ENCODE results near the gene PRR13. TPM values are rescaled to one million over a fixed set of nuclear protein-coding genes. Genes with fewer than 3 reads are reported as not detected.

PRR13 gene
- total and polyA plus RNA-seq, 8 donors = 44.3 to 437 (median 164) TPM

- Histone ChIP-seq H3K9me3 (no peaks in the 10 kb centered on the region), H3K4me3 (no peak overlapping the region), H3K27me3 (no peaks in the 10 kb centered on the region), H3K27ac (peak overlapping the region in 1 of 5 donors; percentile 99), H3K36me3 (peaks cover 29 to 53% (median 49%) of the 10 kb centered on the region in 4 donors), H3K4me1 (peaks cover 20 to 42% (median 28%) of the 10 kb centered on the region in 4 donors)
- intact Hi-C loops (cut with DNase I; ENCODE audit: low total_unique reads) = no loop called here
- 83 to 90% (median 85%) methylated on average over 7 of the region's 7 CpGs for WGBS, 5 donors
- no peak for TF ChIP-seq POLR2AphosphoS5 (IDR thresholded peaks at IDR 0.05)
- TF ChIP-seq POLR2A (IDR thresholded peaks at IDR 0.05) = no peak
- TF ChIP-seq CTCF (IDR thresholded peaks at IDR 0.05) = no peak
- TF ChIP-seq EP300 (IDR thresholded peaks at IDR 0.05) = no peak
- DNase-seq = no peak
These were observed 9.4 kb downstream of the PRR13 start for GRCh38 chr12:53450936-53451335.

- 0 to 1% (median 0%) methylated on average over 18 to 30 of the region's 32 CpGs for WGBS, 5 donors
- intact Hi-C loops (cut with DNase I; ENCODE audit: low total_unique reads) = no loop called here
- Histone ChIP-seq H3K4me1 (peaks cover 20 to 48% (median 33%) of the 10 kb centered on the region in 4 donors), H3K9me3 (no peaks in the 10 kb centered on the region), H3K4me3 (peak within 1 kb of the TSS; percentile 74 to 89 (median 82)), H3K36me3 (peaks cover 30 to 53% (median 49%) of the 10 kb centered on the region in 4 donors), H3K27me3 (no peaks in the 10 kb centered on the region), H3K27ac (peak within 1 kb of the TSS; percentile 96 to 99 (median 98))
- peak; percentile 92 to 98 (median 92) for TF ChIP-seq POLR2AphosphoS5 (IDR thresholded peaks at IDR 0.05)
- peak in 1 of 4 donors; percentile 53 for TF ChIP-seq POLR2A (IDR thresholded peaks at IDR 0.05)
- TF ChIP-seq EP300 (IDR thresholded peaks at IDR 0.05) = no peak
- peak in 5 of 7 experiments; percentile 68 to 99 (median 87) for TF ChIP-seq CTCF (IDR thresholded peaks at IDR 0.05)
- peak; percentile 97 to 100 for DNase-seq
These were observed 10.2 kb downstream of the PRR13 start, which contains the start of gene PCBP2 for GRCh38 chr12:53451661-53452158. PCBP2 (plus strand) TSS chr12:53452102; CDS start chr12:53454801, 2,699 bp downstream.

- peak in 4 of 7 experiments; percentile 16 to 40 (median 22) for TF ChIP-seq CTCF (IDR thresholded peaks at IDR 0.05)
- peak in 2 of 3 donors; percentile 53 to 70 for TF ChIP-seq POLR2AphosphoS5 (IDR thresholded peaks at IDR 0.05)
- no peak for TF ChIP-seq EP300 (IDR thresholded peaks at IDR 0.05)
- WGBS, 5 donors = 0 to 2% (median 1%) methylated on average over 33 to 62 of the region's 82 CpGs
- H3K9me3 ChIP-seq = no peaks in the 10 kb centered on the region
- H3K27ac ChIP-seq = peak overlapping the region; percentile 96 to 99 (median 98)
- peaks cover 33 to 53% (median 49%) of the 10 kb centered on the region in 4 donors for H3K36me3 ChIP-seq
- intact Hi-C loops (cut with DNase I; ENCODE audit: low total_unique reads) = no loop called here
- peaks cover 20 to 55% (median 37%) of the 10 kb centered on the region in 4 donors for H3K4me1 ChIP-seq
- peak; percentile 86 to 96 for DNase-seq
- H3K4me3 ChIP-seq = peak overlapping the region; percentile 74 to 89 (median 82)
- H3K27me3 ChIP-seq = no peaks in the 10 kb centered on the region
These were observed 10.9 kb downstream of the PRR13 start for GRCh38 chr12:53452159-53453077.

- Histone ChIP-seq H3K9me3 (no peaks in the 10 kb centered on the region), H3K4me3 (peak overlapping the region in 2 of 4 donors; percentile 78 to 86), H3K36me3 (peaks cover 49 to 53% (median 51%) of the 10 kb centered on the region in 4 donors), H3K4me1 (peaks cover 20 to 63% (median 37%) of the 10 kb centered on the region in 4 donors), H3K27me3 (no peaks in the 10 kb centered on the region), H3K27ac (peak overlapping the region in 1 of 5 donors; percentile 98)
- DNase-seq = no peak
- TF ChIP-seq CTCF (IDR thresholded peaks at IDR 0.05) (no peak), POLR2A (IDR thresholded peaks at IDR 0.05) (no peak), POLR2AphosphoS5 (IDR thresholded peaks at IDR 0.05) (no peak), EP300 (IDR thresholded peaks at IDR 0.05) (no peak)
- intact Hi-C loops (cut with DNase I; ENCODE audit: low total_unique reads) = no loop called here
- 16 to 23% (median 22%) methylated on average over 6 of the region's 6 CpGs for WGBS, 5 donors
These were observed 12.6 kb downstream of the PRR13 start for GRCh38 chr12:53453953-53454640.
